ENCODE data around the gene TMEM161A. TPM values are rescaled to one million over a fixed set of nuclear protein-coding genes. Genes with fewer than 3 reads are reported as not detected.

Gene TMEM161A
- total and polyA plus RNA-seq, 4 donors, result 7.6 to 53.3 (median 14.9) TPM

DNA sequence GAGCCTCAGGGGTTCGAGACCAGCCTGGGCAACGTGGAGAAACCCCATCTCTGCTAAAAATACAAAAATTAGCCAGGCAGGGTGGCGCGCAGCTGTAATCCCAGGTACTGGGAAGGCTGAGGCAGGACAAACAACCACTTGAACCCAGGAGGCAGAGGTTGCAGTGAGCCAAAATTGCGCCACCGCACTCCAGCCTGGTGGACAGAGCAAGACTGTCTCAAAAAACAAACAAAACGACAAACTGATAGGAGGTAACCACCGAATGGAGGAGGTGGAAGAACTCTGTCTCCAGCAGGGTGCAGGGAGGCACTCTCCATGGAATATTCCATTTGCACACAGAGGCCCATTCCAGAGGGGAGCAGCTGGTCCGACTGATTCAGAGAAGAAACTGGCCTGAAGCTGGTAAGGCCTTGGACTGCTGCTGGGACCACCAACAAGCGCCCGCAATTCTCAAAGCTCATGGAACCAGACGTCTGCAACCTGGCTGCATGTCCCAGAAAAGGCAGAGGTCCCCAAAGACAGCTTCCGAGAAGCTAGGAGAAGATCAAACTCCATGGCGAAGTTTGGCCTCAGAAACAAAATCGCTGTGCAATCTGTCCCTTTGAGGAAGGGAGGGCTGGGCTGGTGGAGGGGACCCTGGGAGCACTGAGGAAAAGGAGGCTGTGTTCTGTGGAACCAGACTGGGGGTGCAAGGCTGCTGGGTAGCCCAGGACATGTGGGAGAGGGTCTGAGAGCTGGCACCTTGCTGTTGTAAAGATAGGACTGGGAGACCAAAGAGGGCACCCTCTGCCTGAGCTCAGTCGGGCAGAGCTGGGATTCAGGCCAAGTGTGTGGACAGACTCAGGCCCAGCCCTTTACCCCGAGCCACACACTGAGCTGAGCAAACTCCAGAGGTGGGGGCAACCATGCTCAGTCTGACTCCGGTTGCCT, 39.3 kb downstream of the TMEM161A start:
- Histone ChIP-seq H3K27me3 (ENCODE audit: control insufficient read depth in 1 of 2, insufficient read depth in 2 of 2, low read length in 1 of 2) (no peaks in the 10 kb centered on the region), H3K36me3 (ENCODE audit: control insufficient read depth in 1 of 2, insufficient read depth in 2 of 2, low read length in 1 of 2) (peaks cover 4% of the 10 kb centered on the region in 2 donors), H3K4me1 (ENCODE audit: control insufficient read depth in 1 of 2, insufficient read depth in 2 of 2, low read length in 2 of 2) (no peaks in the 10 kb centered on the region), H3K27ac (ENCODE audit: low read depth in 1 of 2, low read length in 2 of 2) (no peak overlapping the region), H3K4me3 (ENCODE audit: low read length in 2 of 2) (no peak overlapping the region), H3K9me3 (ENCODE audit: control insufficient read depth, low read length) (no peaks in the 10 kb centered on the region)
- ATAC-seq (ENCODE audit: low FRiP score) (no peak), DNase-seq (no peak)
- 83 to 85% methylated on average over 18 of the region's 18 CpGs for WGBS, 2 donors
- intact Hi-C loops (cut with DNase I), result no loop called here

- WGBS, 2 donors, result 80 to 82% methylated on average over 9 of the region's 9 CpGs
- no peak overlapping the region for H3K27ac ChIP-seq (ENCODE audit: low read depth in 1 of 2, low read length in 2 of 2)
- H3K4me1 ChIP-seq (ENCODE audit: control insufficient read depth in 1 of 2, insufficient read depth in 2 of 2, low read length in 2 of 2), result no peaks in the 10 kb centered on the region
- no peak for ATAC-seq (ENCODE audit: low FRiP score)
- intact Hi-C loops (cut with DNase I), result no loop called here
- no peak for DNase-seq
- no peaks in the 10 kb centered on the region for H3K27me3 ChIP-seq (ENCODE audit: control insufficient read depth in 1 of 2, insufficient read depth in 2 of 2, low read length in 1 of 2)
- peaks cover 4% of the 10 kb centered on the region in 2 donors for H3K36me3 ChIP-seq (ENCODE audit: control insufficient read depth in 1 of 2, insufficient read depth in 2 of 2, low read length in 1 of 2)
- no peak overlapping the region for H3K4me3 ChIP-seq (ENCODE audit: low read length in 2 of 2)
- no peaks in the 10 kb centered on the region for H3K9me3 ChIP-seq (ENCODE audit: control insufficient read depth, low read length)
Measured at GRCh38 chr19:19098084-19098702, 40.1 kb downstream of the TMEM161A start.

- intact Hi-C loops (cut with DNase I), result no loop called here
- ATAC-seq (ENCODE audit: low FRiP score) (no peak), DNase-seq (no peak)
- Histone ChIP-seq H3K36me3 (ENCODE audit: control insufficient read depth in 1 of 2, insufficient read depth in 2 of 2, low read length in 1 of 2) (peaks cover 4% of the 10 kb centered on the region in 2 donors), H3K27ac (ENCODE audit: low read depth in 1 of 2, low read length in 2 of 2) (no peak overlapping the region), H3K4me1 (ENCODE audit: control insufficient read depth in 1 of 2, insufficient read depth in 2 of 2, low read length in 2 of 2) (no peaks in the 10 kb centered on the region), H3K27me3 (ENCODE audit: control insufficient read depth in 1 of 2, insufficient read depth in 2 of 2, low read length in 1 of 2) (no peaks in the 10 kb centered on the region), H3K4me3 (ENCODE audit: low read length in 2 of 2) (no peak overlapping the region), H3K9me3 (ENCODE audit: control insufficient read depth, low read length) (no peaks in the 10 kb centered on the region)
- WGBS, 2 donors, result 93 to 95% methylated on average over 24 of the region's 24 CpGs
Measured at GRCh38 chr19:19096641-19097627, 41.3 kb downstream of the TMEM161A start.

DNA sequence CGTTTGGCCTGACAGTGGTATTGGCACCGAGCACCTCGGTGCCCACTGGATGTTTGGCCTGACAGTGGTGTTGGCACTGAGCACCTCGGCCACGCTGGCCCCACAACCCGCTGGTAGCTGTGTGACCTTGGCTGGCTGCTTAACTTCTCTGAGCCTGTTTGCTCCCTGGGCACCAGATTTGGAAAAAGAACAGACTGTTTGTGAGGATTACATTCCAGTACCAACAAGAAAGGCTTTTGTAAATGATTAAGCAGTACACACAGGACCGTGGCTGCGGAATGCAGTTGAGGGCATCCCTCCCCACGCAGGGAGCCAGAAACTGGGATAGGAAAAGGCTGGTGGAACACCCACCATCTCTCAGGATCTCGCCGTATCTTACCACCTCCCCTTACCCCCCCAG, 42.6 kb downstream of the TMEM161A start:
- H3K36me3 ChIP-seq (ENCODE audit: control insufficient read depth in 1 of 2, insufficient read depth in 2 of 2, low read length in 1 of 2), result peaks cover 4% of the 10 kb centered on the region in 2 donors
- no peak overlapping the region for H3K4me3 ChIP-seq (ENCODE audit: low read length in 2 of 2)
- ATAC-seq (ENCODE audit: low FRiP score) (no peak), DNase-seq (no peak)
- H3K27me3 ChIP-seq (ENCODE audit: control insufficient read depth in 1 of 2, insufficient read depth in 2 of 2, low read length in 1 of 2), result no peaks in the 10 kb centered on the region
- no peaks in the 10 kb centered on the region for H3K4me1 ChIP-seq (ENCODE audit: control insufficient read depth in 1 of 2, insufficient read depth in 2 of 2, low read length in 2 of 2)
- intact Hi-C loops (cut with DNase I), result no loop called here
- WGBS, 2 donors, result 84% methylated on average over 11 of the region's 11 CpGs
- no peak overlapping the region for H3K27ac ChIP-seq (ENCODE audit: low read depth in 1 of 2, low read length in 2 of 2)
- H3K9me3 ChIP-seq (ENCODE audit: control insufficient read depth, low read length), result no peaks in the 10 kb centered on the region

- no peak for DNase-seq
- H3K9me3 ChIP-seq (ENCODE audit: control insufficient read depth, low read length), result no peaks in the 10 kb centered on the region
- no peaks in the 10 kb centered on the region for H3K27me3 ChIP-seq (ENCODE audit: control insufficient read depth in 1 of 2, insufficient read depth in 2 of 2, low read length in 1 of 2)
- WGBS, 2 donors, result 89 to 91% methylated on average over 7 of the region's 7 CpGs
- H3K4me3 ChIP-seq (ENCODE audit: low read length in 2 of 2), result no peak overlapping the region
- no peak overlapping the region for H3K27ac ChIP-seq (ENCODE audit: low read depth in 1 of 2, low read length in 2 of 2)
- H3K4me1 ChIP-seq (ENCODE audit: control insufficient read depth in 1 of 2, insufficient read depth in 2 of 2, low read length in 2 of 2), result no peaks in the 10 kb centered on the region
- intact Hi-C loops (cut with DNase I), result no loop called here
- no peak for ATAC-seq (ENCODE audit: low FRiP score)
- peaks cover 2 to 4% of the 10 kb centered on the region in 2 donors for H3K36me3 ChIP-seq (ENCODE audit: control insufficient read depth in 1 of 2, insufficient read depth in 2 of 2, low read length in 1 of 2)
Measured at GRCh38 chr19:19094513-19094912, 43.8 kb downstream of the TMEM161A start.

DNA sequence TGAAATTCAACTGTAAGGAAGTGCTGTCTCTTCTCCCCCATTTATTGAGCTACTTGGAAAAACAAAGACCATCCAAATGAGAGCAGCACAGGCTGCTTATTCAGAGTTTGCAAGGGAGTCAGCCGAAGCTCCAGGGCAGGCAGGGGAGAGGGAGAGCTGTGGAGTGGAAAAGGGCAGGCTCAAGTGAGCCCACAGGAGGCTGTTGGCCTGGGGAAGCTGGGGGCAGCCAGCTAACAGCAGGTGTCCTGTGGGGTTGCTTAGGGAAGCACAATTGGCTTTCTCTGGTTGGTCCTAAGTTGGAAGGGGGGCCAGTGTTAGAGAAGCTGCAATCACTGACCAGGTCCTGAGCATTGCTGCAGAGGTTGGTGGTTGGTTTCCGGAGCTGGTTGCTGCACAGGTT, 50.6 kb downstream of the TMEM161A start:
- Histone ChIP-seq H3K27ac (ENCODE audit: low read depth in 1 of 2, low read length in 2 of 2) (no peak overlapping the region), H3K4me3 (ENCODE audit: low read length in 2 of 2) (no peak overlapping the region), H3K4me1 (ENCODE audit: control insufficient read depth in 1 of 2, insufficient read depth in 2 of 2, low read length in 2 of 2) (no peaks in the 10 kb centered on the region), H3K27me3 (ENCODE audit: control insufficient read depth in 1 of 2, insufficient read depth in 2 of 2, low read length in 1 of 2) (no peaks in the 10 kb centered on the region), H3K36me3 (ENCODE audit: control insufficient read depth in 1 of 2, insufficient read depth in 2 of 2, low read length in 1 of 2) (no peaks in the 10 kb centered on the region), H3K9me3 (ENCODE audit: control insufficient read depth, low read length) (no peaks in the 10 kb centered on the region)
- 86 to 94% methylated on average over 2 of the region's 2 CpGs for WGBS, 2 donors
- DNase-seq, result no peak
- intact Hi-C loops (cut with DNase I), result no loop called here
- no peak for ATAC-seq (ENCODE audit: low FRiP score)

DNA sequence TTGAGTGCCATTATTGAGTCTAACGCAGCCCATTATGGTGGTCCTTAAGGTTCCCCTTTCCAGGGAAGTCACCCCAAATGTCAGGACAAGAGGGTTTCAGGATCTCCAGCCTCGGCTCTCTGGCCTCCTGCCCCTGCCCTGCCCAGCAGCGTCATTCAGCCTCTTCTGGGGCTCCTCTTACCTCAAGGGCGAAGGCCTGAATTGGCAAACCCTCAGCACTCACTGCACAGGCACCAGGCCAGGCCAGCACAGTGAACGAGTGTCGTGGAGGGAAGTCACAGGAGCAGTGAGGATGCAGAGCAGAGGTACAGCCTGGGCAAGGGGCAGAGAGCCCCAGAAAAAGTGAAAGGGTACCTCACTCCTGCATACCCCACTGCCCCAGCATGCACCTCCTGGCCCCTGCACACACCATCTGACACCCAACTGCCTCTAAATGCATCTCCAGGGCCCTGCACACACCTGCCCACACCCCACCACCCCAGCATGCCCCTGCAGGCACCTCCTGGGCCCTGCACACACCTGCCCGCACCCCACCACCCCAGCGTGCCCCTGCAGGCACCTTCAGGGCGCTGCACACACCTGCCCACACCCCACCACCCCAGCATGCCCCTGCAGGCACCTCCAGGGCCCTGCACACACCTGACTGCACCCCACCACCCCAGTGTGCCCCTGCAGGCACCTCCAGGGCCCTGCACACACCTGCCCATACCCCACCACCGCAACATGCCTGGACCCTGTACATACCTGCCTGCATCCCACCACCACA, 54.7 kb downstream of the TMEM161A start:
- intact Hi-C loops (cut with DNase I), result no loop called here
- no peaks in the 10 kb centered on the region for H3K9me3 ChIP-seq (ENCODE audit: control insufficient read depth, low read length)
- H3K27ac ChIP-seq (ENCODE audit: low read depth in 1 of 2, low read length in 2 of 2), result no peak overlapping the region
- DNase-seq, result no peak
- 87 to 89% methylated on average over 10 of the region's 10 CpGs for WGBS, 2 donors
- no peaks in the 10 kb centered on the region for H3K4me1 ChIP-seq (ENCODE audit: control insufficient read depth in 1 of 2, insufficient read depth in 2 of 2, low read length in 2 of 2)
- ATAC-seq (ENCODE audit: low FRiP score), result no peak
- H3K36me3 ChIP-seq (ENCODE audit: control insufficient read depth in 1 of 2, insufficient read depth in 2 of 2, low read length in 1 of 2), result no peaks in the 10 kb centered on the region
- no peak overlapping the region for H3K4me3 ChIP-seq (ENCODE audit: low read length in 2 of 2)
- no peaks in the 10 kb centered on the region for H3K27me3 ChIP-seq (ENCODE audit: control insufficient read depth in 1 of 2, insufficient read depth in 2 of 2, low read length in 1 of 2)

- 67 to 72% methylated on average over 16 of the region's 16 CpGs for WGBS, 2 donors
- ATAC-seq (ENCODE audit: low FRiP score), result no peak
- no peak overlapping the region for H3K27ac ChIP-seq (ENCODE audit: low read depth in 1 of 2, low read length in 2 of 2)
Measured at GRCh38 chr19:19081642-19082151, 56.6 kb downstream of the TMEM161A start.

More at GRCh38 chr19:19081642-19082151, 56.6 kb downstream of the TMEM161A start:
- Histone ChIP-seq H3K9me3 (ENCODE audit: control insufficient read depth, low read length) (no peaks in the 10 kb centered on the region), H3K27me3 (ENCODE audit: control insufficient read depth in 1 of 2, insufficient read depth in 2 of 2, low read length in 1 of 2) (no peaks in the 10 kb centered on the region), H3K36me3 (ENCODE audit: control insufficient read depth in 1 of 2, insufficient read depth in 2 of 2, low read length in 1 of 2) (no peaks in the 10 kb centered on the region), H3K4me1 (ENCODE audit: control insufficient read depth in 1 of 2, insufficient read depth in 2 of 2, low read length in 2 of 2) (no peaks in the 10 kb centered on the region), H3K4me3 (ENCODE audit: low read length in 2 of 2) (no peak overlapping the region)
- intact Hi-C loops (cut with DNase I), result no loop called here
- DNase-seq, result no peak

Data from aorta (tissue), 5 donors.